Inflammatory macrophage treated with lipopolysaccharide for 4 hours (primary cell): ENCODE results near the gene TPRKB.
"Not testable (repeated sequence)": the region's sequence is repeated elsewhere in the genome, so short reads cannot be mapped to it uniquely, and the experiment has no call there.

ENCODE experiments used
- DNase-seq: peaks from one replicate; pipeline ENCODE4 v3.0.0-alpha.2; 2020

Gene TPRKB

GRCh38 chr2:73736378-73736777 is 767 bp downstream of the TPRKB start:
- no peak for DNase-seq

GRCh38 chr2:73730810-73731209 is 6.3 kb downstream of the TPRKB start:
- DNase-seq = no peak

- DNase-seq = no peak
These were observed 8.4 kb downstream of the TPRKB start for GRCh38 chr2:73728711-73729110.

GRCh38 chr2:73728043-73728442 is 9.1 kb downstream of the TPRKB start:
- DNase-seq = no peak

- DNase-seq = not testable (repeated sequence)
These were observed 10.5 kb downstream of the TPRKB start for GRCh38 chr2:73726657-73727056.

GRCh38 chr2:73718851-73719621 is 18.1 kb downstream of the TPRKB start:
- no peak for DNase-seq

GRCh38 chr2:73718421-73718820 is 18.7 kb downstream of the TPRKB start:
- DNase-seq = no peak

- not testable (repeated sequence) for DNase-seq
These were observed 19.4 kb downstream of the TPRKB start for GRCh38 chr2:73717695-73718094.

GRCh38 chr2:73717251-73717606 is 19.9 kb downstream of the TPRKB start:
- no peak for DNase-seq

GRCh38 chr2:73716543-73717250 is 20.4 kb downstream of the TPRKB start:
- DNase-seq = peak; percentile 80

- DNase-seq = no peak
These were observed 23.1 kb downstream of the TPRKB start for GRCh38 chr2:73714091-73714490.

GRCh38 chr2:73708527-73708926 is 28.6 kb downstream of the TPRKB start:
- no peak for DNase-seq

GRCh38 chr2:73707636-73708035 is 29.5 kb downstream of the TPRKB start:
- DNase-seq = no peak

GRCh38 chr2:73707058-73707457 is 30.1 kb downstream of the TPRKB start:
- DNase-seq = no peak

GRCh38 chr2:73705091-73705490 is 32.1 kb downstream of the TPRKB start:
- DNase-seq = no peak

- no peak for DNase-seq
These were observed 32.9 kb downstream of the TPRKB start for GRCh38 chr2:73704285-73704684.

GRCh38 chr2:73703675-73704074 is 33.5 kb downstream of the TPRKB start:
- no peak for DNase-seq

- not testable (repeated sequence) for DNase-seq
These were observed 34.2 kb downstream of the TPRKB start for GRCh38 chr2:73702852-73703493.

GRCh38 chr2:73701968-73702665 is 35.0 kb downstream of the TPRKB start:
- DNase-seq = no peak

- not testable (repeated sequence) for DNase-seq
These were observed 35.7 kb downstream of the TPRKB start for GRCh38 chr2:73701448-73701765.

- DNase-seq = no peak
These were observed 36.3 kb downstream of the TPRKB start for GRCh38 chr2:73700661-73701447.

GRCh38 chr2:73700131-73700611 is 37.0 kb downstream of the TPRKB start:
- peak; percentile 80 for DNase-seq

GRCh38 chr2:73699437-73699836 is 37.7 kb downstream of the TPRKB start:
- no peak for DNase-seq
